Endothelial cell (in vitro differentiated cells): Measurements from ENCODE around the gene FLNA. TPM values are rescaled to one million over a fixed set of nuclear protein-coding genes. Genes with fewer than 3 reads are reported as not detected.

ENCODE experiments used
- DNase-seq: peaks from one replicate; pipeline ENCODE4 v3.0.0; 2021; ENCODE audit warnings: low spot score
- H3K27ac Mint-ChIP-seq: one replicate; pipeline ENCODE4 v1.8.0; 2021; ENCODE audit warnings: mixed read lengths, inconsistent platforms; ENCODE audit not compliant: unreplicated experiment
- H3K27me3 Mint-ChIP-seq: one replicate; pipeline ENCODE4 v1.8.0; 2021; ENCODE audit warnings: mild to moderate bottlenecking, moderate library complexity, mixed read lengths, inconsistent platforms; ENCODE audit not compliant: unreplicated experiment
- H3K36me3 Mint-ChIP-seq: one replicate; pipeline ENCODE4 v1.8.0; 2021; ENCODE audit warnings: mild to moderate bottlenecking, low read depth, mixed read lengths, inconsistent platforms; ENCODE audit not compliant: unreplicated experiment
- H3K4me1 Mint-ChIP-seq: one replicate; pipeline ENCODE4 v1.8.0; 2021; ENCODE audit warnings: mild to moderate bottlenecking, mixed read lengths, inconsistent platforms; ENCODE audit not compliant: unreplicated experiment
- H3K4me3 Mint-ChIP-seq: one replicate; pipeline ENCODE4 v1.8.0; 2021; ENCODE audit warnings: mild to moderate bottlenecking, mixed read lengths, inconsistent platforms; ENCODE audit not compliant: unreplicated experiment
- H3K9me3 Mint-ChIP-seq: one replicate; pipeline ENCODE4 v1.8.0; 2021; ENCODE audit warnings: mixed read lengths, inconsistent platforms; ENCODE audit not compliant: unreplicated experiment
- CTCF ChIP-seq: fragments of 200-600 bp; sonication (generic); IDR thresholded peaks from one replicate; pipeline ENCODE4 v1.5.0; 2021; ENCODE audit warnings: antibody characterized with exemption; ENCODE audit not compliant: unreplicated experiment
- total RNA-seq: library from RNA; stranded (reverse); fragmentation: NEBNext Ultra II Directional; extraction: Animal tissue kit (Norgen Biotek cat#: 25700); gene quantifications from one replicate; pipeline ENCODE4 v1.2.1, GENCODE V29; 2021; ENCODE audit not compliant: unreplicated experiment

Gene FLNA
- total RNA-seq, 1 donor from 2014 or later: 1,022 TPM

DNA sequence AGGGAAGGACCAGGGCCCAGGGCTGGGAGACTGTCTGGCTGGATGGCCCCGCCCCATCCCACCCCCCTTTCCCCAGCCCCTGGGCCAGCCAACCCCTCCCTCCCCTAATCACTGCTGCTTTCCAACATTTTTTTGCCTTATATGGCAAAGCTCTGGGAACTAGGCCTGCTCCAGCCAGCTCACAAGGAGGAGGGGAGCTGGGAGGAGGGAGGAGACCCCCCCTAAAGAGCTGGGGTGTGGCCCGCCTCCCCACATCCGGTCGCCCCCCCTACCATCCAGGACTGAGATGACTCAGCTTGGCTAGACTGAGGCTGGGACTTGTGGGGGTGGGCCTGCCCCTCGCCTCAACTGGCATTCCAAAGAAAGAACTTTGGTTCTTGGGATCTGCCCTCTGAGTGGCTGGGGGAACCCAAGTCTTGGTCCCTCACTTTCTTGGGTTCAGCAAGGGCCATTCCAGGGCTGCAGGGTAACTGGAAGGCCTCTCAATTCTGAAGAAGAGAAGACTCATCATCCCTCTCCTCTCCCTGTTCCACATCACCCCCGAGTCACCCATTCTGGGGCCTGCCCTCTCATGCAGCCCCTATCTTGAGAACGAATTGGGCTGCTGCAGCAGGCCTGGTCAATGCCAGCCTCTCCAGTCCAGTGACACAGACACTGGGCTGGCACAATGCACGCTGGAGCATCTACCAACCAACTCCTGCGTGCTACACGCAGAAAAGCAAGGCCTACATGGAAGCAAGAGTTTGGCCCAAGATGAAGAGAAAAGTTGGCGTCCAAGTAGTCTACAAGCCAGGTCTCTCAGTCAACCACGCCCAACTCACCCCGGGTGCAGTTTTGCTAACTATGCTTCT, 4.8 kb downstream of the FLNA start:
- Mint-ChIP-seq H3K27me3 (peaks cover 3% of the 10 kb centered on the region), H3K9me3 (no peaks in the 10 kb centered on the region), H3K27ac (peak overlapping the region; percentile 94), H3K4me1 (no peaks in the 10 kb centered on the region), H3K4me3 (peak overlapping the region; percentile 94), H3K36me3 (no peaks in the 10 kb centered on the region)
- peak; percentile 43 for DNase-seq
- no peak for TF ChIP-seq CTCF

- Mint-ChIP-seq H3K4me3 (peak overlapping the region; percentile 67), H3K27me3 (peaks cover 3% of the 10 kb centered on the region), H3K9me3 (no peaks in the 10 kb centered on the region), H3K36me3 (no peaks in the 10 kb centered on the region), H3K4me1 (no peaks in the 10 kb centered on the region), H3K27ac (peak overlapping the region; percentile 18)
- no peak for TF ChIP-seq CTCF
- no peak for DNase-seq
These were observed 5.6 kb downstream of the FLNA start for GRCh38 chrX:154368630-154369448.

GRCh38 chrX:154367474-154368308, 6.7 kb downstream of the FLNA start:
- Mint-ChIP-seq H3K27ac (no peak overlapping the region), H3K4me1 (no peaks in the 10 kb centered on the region), H3K9me3 (no peaks in the 10 kb centered on the region), H3K4me3 (peak overlapping the region; percentile 31), H3K36me3 (peaks cover 5% of the 10 kb centered on the region), H3K27me3 (peaks cover 5% of the 10 kb centered on the region)
- DNase-seq: no peak
- no peak for TF ChIP-seq CTCF

GRCh38 chrX:154366666-154367055, 7.8 kb downstream of the FLNA start:
- H3K36me3 Mint-ChIP-seq: peaks cover 6% of the 10 kb centered on the region
- peaks cover 5% of the 10 kb centered on the region for H3K27me3 Mint-ChIP-seq
- no peak overlapping the region for H3K4me3 Mint-ChIP-seq
- H3K27ac Mint-ChIP-seq: no peak overlapping the region
- TF ChIP-seq CTCF: no peak
- DNase-seq: no peak
- H3K4me1 Mint-ChIP-seq: no peaks in the 10 kb centered on the region
- H3K9me3 Mint-ChIP-seq: no peaks in the 10 kb centered on the region
